ENCODE results near the gene AMH.

DNA sequence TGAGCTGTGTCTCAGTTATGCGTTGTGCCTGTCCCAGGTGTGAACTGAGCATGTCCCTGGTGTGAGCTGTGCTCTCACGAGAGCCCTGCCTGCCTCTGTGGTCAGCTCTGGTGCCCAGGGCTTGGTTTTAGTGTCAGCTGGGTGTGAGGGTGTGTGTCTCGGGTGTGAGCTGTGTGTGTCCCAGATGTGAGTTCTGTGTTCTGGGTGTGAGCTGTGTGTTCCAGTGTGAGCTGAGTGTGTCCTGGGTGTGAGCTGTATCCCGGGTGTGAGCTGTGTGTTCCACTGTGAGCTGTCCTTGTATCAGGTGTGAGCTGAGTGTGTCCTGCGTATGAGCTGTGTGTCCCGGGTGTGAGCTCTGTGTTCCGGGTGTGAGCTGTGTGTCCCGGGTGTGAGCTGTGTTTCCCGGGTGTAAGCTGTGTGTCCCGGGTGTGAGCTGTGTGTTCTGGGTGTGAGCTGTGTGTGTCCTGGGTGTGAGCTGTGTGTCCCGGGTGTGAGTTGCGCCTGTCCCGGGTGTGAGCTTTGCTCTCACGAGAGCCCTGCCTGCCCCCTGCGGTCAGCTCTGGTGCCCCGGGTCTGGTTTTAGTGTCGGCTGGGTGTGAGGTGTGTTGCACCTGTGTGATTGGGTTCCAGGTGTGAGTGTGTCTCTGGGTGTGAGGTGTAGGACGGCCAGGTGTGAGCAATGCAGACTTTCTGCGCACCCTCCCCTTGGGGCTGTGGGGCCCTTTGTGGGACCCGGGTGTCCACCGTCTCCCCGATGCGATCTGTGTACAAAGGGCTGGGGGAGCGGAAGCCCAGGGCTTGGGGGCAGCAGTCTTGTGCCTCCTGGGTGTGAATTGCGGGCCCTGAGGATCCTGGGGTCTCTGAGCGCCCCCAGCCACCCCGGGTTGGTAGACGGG lies 39.9 kb downstream of the AMH start:
- TF ChIP-seq, protein P1, sequence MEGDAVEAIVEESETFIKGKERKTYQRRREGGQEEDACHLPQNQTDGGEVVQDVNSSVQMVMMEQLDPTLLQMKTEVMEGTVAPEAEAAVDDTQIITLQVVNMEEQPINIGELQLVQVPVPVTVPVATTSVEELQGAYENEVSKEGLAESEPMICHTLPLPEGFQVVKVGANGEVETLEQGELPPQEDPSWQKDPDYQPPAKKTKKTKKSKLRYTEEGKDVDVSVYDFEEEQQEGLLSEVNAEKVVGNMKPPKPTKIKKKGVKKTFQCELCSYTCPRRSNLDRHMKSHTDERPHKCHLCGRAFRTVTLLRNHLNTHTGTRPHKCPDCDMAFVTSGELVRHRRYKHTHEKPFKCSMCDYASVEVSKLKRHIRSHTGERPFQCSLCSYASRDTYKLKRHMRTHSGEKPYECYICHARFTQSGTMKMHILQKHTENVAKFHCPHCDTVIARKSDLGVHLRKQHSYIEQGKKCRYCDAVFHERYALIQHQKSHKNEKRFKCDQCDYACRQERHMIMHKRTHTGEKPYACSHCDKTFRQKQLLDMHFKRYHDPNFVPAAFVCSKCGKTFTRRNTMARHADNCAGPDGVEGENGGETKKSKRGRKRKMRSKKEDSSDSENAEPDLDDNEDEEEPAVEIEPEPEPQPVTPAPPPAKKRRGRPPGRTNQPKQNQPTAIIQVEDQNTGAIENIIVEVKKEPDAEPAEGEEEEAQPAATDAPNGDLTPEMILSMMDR (IDR thresholded peaks at IDR 0.05): no peak
- TF ChIP-seq EP300 (IDR thresholded peaks at IDR 0.05) (no peak), POLR2A (IDR thresholded peaks at IDR 0.05) (no peak)

Data from upper lobe of left lung (tissue), 4 donors.